ENCODE results near the gene TRIM24. TPM values are rescaled to one million over a fixed set of nuclear protein-coding genes. Genes with fewer than 3 reads are reported as not detected.
"Not testable (repeated sequence)": the region's sequence is repeated elsewhere in the genome, so short reads cannot be mapped to it uniquely, and the experiment has no call there.

Gene TRIM24
- total RNA-seq, 1 donor from 2014 or later = 20.7 TPM

GRCh38 chr7:138527746-138528223 lies 67.7 kb downstream of the TRIM24 start:
- no peak for TF ChIP-seq CTCF (IDR thresholded peaks at IDR 0.05; ENCODE audit: insufficient read depth, low read length, poor library complexity, severe bottlenecking)
- H3K4me3 ChIP-seq (ENCODE audit: low read depth, low read length) = no peak overlapping the region
- H3K36me3 ChIP-seq (ENCODE audit: control insufficient read depth, insufficient read depth, low read length) = peaks cover 4% of the 10 kb centered on the region
- no peaks in the 10 kb centered on the region for H3K27me3 ChIP-seq (ENCODE audit: control insufficient read depth, insufficient read depth, low read length)
- DNase-seq (ENCODE audit: low read depth) = no peak

DNA sequence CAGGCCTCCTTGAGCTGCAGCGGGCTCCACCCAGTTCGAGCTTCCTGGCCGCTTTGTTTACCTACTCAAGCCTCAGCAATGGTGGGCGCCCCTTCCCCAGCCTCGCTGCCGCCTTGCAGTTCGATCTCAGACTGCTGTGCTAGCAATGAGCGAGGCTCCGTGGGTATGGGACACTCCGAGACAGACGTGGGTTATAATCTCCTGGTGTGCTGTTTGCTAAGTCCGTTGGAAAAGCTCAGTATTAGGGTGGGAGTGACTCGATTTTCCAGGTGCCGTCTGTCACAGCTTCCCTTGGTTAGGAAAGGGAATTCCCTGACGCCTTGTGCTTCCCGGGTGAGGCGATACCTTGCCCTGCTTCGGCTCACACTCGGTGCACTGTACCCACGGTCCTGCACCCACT lies 76.8 kb downstream of the TRIM24 start:
- H3K4me3 ChIP-seq (ENCODE audit: low read depth, low read length); H3K36me3 ChIP-seq (ENCODE audit: control insufficient read depth, insufficient read depth, low read length); DNase-seq (ENCODE audit: low read depth); H3K27me3 ChIP-seq (ENCODE audit: control insufficient read depth, insufficient read depth, low read length): not testable (repeated sequence)

DNA sequence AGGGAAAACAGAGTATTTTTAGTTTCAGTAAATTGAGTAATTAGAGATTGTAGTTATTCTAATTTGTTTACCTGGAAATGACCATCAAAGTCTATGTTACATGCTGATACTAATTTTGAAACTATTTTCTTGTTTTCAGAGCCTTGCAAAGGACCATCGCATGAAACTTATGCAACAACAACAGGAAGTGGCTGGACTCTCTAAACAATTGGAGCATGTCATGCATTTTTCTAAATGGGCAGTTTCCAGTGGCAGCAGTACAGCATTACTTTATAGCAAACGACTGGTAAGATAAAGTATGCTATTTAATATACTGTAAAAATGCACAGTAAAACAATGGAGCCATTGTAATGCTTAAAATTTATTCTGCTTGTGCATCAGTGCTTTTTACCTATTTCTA lies 78.5 kb downstream of the TRIM24 start:
- peak; percentile 4 for DNase-seq (ENCODE audit: low read depth)
- Histone ChIP-seq H3K36me3 (ENCODE audit: control insufficient read depth, insufficient read depth, low read length) (no peaks in the 10 kb centered on the region), H3K4me3 (ENCODE audit: low read depth, low read length) (no peak overlapping the region), H3K27me3 (ENCODE audit: control insufficient read depth, insufficient read depth, low read length) (no peaks in the 10 kb centered on the region)
- no peak for TF ChIP-seq CTCF (IDR thresholded peaks at IDR 0.05; ENCODE audit: insufficient read depth, low read length, poor library complexity, severe bottlenecking)

DNA sequence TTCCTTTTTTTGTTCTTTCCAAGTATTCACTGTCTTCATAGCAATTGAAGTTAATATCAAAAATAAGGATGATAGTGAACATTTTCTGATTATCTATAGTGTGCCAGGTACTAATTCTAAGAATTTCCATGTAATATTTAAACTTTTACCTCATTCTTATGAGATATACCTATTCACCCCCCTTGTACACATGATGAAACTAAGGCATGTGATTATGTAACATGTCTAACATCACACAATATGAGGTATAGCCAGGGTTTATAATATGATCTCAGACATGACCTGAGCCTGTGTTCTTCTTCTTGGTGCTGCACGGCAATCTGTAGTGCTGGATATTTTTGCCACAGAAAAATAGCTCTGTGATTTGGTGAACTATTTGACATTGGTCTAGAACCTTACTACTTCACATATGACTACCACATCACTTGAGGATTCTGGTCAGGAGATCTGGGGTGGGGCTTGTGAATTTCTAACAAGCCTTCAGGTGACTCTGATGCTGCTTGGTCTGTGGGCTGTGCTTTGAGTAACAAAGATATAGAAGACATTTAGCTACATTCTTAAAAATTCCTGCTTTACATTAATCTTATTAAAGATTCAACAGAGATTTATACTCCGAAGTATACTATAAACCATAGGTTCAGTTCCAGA lies 79.1 kb downstream of the TRIM24 start:
- no peaks in the 10 kb centered on the region for H3K36me3 ChIP-seq (ENCODE audit: control insufficient read depth, insufficient read depth, low read length)
- no peak for DNase-seq (ENCODE audit: low read depth)
- H3K4me3 ChIP-seq (ENCODE audit: low read depth, low read length) = no peak overlapping the region
- H3K27me3 ChIP-seq (ENCODE audit: control insufficient read depth, insufficient read depth, low read length) = no peaks in the 10 kb centered on the region
- no peak for TF ChIP-seq CTCF (IDR thresholded peaks at IDR 0.05; ENCODE audit: insufficient read depth, low read length, poor library complexity, severe bottlenecking)

- Histone ChIP-seq H3K4me3 (ENCODE audit: low read depth, low read length) (no peak overlapping the region), H3K27me3 (ENCODE audit: control insufficient read depth, insufficient read depth, low read length) (no peaks in the 10 kb centered on the region), H3K36me3 (ENCODE audit: control insufficient read depth, insufficient read depth, low read length) (no peaks in the 10 kb centered on the region)
- no peak for TF ChIP-seq CTCF (IDR thresholded peaks at IDR 0.05; ENCODE audit: insufficient read depth, low read length, poor library complexity, severe bottlenecking)
- no peak for DNase-seq (ENCODE audit: low read depth)
Measured at GRCh38 chr7:138542183-138542582, 82.1 kb downstream of the TRIM24 start.

- H3K4me3 ChIP-seq (ENCODE audit: low read depth, low read length) = no peak overlapping the region
- no peak for DNase-seq (ENCODE audit: low read depth)
- no peaks in the 10 kb centered on the region for H3K36me3 ChIP-seq (ENCODE audit: control insufficient read depth, insufficient read depth, low read length)
- TF ChIP-seq CTCF (IDR thresholded peaks at IDR 0.05; ENCODE audit: insufficient read depth, low read length, poor library complexity, severe bottlenecking) = no peak
- no peaks in the 10 kb centered on the region for H3K27me3 ChIP-seq (ENCODE audit: control insufficient read depth, insufficient read depth, low read length)
Measured at GRCh38 chr7:138543739-138544138, 83.7 kb downstream of the TRIM24 start.
